Measurements from ENCODE around the gene ANKS3. TPM values are rescaled to one million over a fixed set of nuclear protein-coding genes. Genes with fewer than 3 reads are reported as not detected.

ANKS3 gene
- total RNA-seq, 2 donors from 2014 or later: 29.8 to 41.8 TPM

GRCh38 chr16:4726616-4727015 is 7.5 kb downstream of the ANKS3 start:
- no peak for TF ChIP-seq CTCF (IDR thresholded peaks at IDR 0.05)
- H3K4me3 ChIP-seq: no peak overlapping the region
- H3K4me1 ChIP-seq (ENCODE audit: control insufficient read depth in 1 of 2, low read depth in 2 of 2): peaks cover 0 to 14% of the 10 kb centered on the region in 2 donors
- H3K36me3 ChIP-seq: peaks cover 36% of the 10 kb centered on the region
- ATAC-seq (ENCODE audit: insufficient number of reproducible peaks, low FRiP score, low read depth) (no peak), DNase-seq (ENCODE audit: low spot score) (no peak)
- H3K27ac ChIP-seq: no peak overlapping the region
- H3K27me3 ChIP-seq (replicated peaks; ENCODE audit: insufficient read depth): no peaks in the 10 kb centered on the region
- no peaks in the 10 kb centered on the region for H3K9me3 ChIP-seq

- Histone ChIP-seq H3K4me3 (no peak overlapping the region), H3K4me1 (ENCODE audit: control insufficient read depth in 1 of 2, low read depth in 2 of 2) (peaks cover 0 to 14% of the 10 kb centered on the region in 2 donors), H3K27me3 (replicated peaks; ENCODE audit: insufficient read depth) (no peaks in the 10 kb centered on the region), H3K9me3 (no peaks in the 10 kb centered on the region), H3K27ac (no peak overlapping the region), H3K36me3 (peaks cover 30% of the 10 kb centered on the region)
- no peak for TF ChIP-seq CTCF (IDR thresholded peaks at IDR 0.05)
- DNase-seq (ENCODE audit: low spot score) (no peak), ATAC-seq (ENCODE audit: insufficient number of reproducible peaks, low FRiP score, low read depth) (no peak)
Observed at GRCh38 chr16:4724661-4725270, 9.3 kb downstream of the ANKS3 start.

GRCh38 chr16:4723071-4723767 is 10.9 kb downstream of the ANKS3 start:
- Histone ChIP-seq H3K9me3 (no peaks in the 10 kb centered on the region), H3K4me3 (no peak overlapping the region), H3K36me3 (peaks cover 24% of the 10 kb centered on the region), H3K27ac (peak overlapping the region; percentile 38 to 70), H3K27me3 (replicated peaks; ENCODE audit: insufficient read depth) (no peaks in the 10 kb centered on the region), H3K4me1 (ENCODE audit: control insufficient read depth in 1 of 2, low read depth in 2 of 2) (peaks cover 0 to 14% of the 10 kb centered on the region in 2 donors)
- no peak for DNase-seq (ENCODE audit: low spot score)
- no peak for TF ChIP-seq CTCF (IDR thresholded peaks at IDR 0.05)
- no peak for ATAC-seq (ENCODE audit: insufficient number of reproducible peaks, low FRiP score, low read depth)

- H3K4me3 ChIP-seq: no peak overlapping the region
- ATAC-seq (ENCODE audit: insufficient number of reproducible peaks, low FRiP score, low read depth) (no peak), DNase-seq (ENCODE audit: low spot score) (no peak)
- H3K4me1 ChIP-seq (ENCODE audit: control insufficient read depth in 1 of 2, low read depth in 2 of 2): peaks cover 0 to 11% of the 10 kb centered on the region in 2 donors
- TF ChIP-seq CTCF (IDR thresholded peaks at IDR 0.05): no peak
- H3K27ac ChIP-seq: no peak overlapping the region
- H3K27me3 ChIP-seq (replicated peaks; ENCODE audit: insufficient read depth): no peaks in the 10 kb centered on the region
- H3K9me3 ChIP-seq: no peaks in the 10 kb centered on the region
- H3K36me3 ChIP-seq: peaks cover 17% of the 10 kb centered on the region
Observed at GRCh38 chr16:4718466-4718865, 15.6 kb downstream of the ANKS3 start.

- DNase-seq (ENCODE audit: low spot score) (no peak), ATAC-seq (ENCODE audit: insufficient number of reproducible peaks, low FRiP score, low read depth) (no peak)
- no peaks in the 10 kb centered on the region for H3K9me3 ChIP-seq
- H3K27me3 ChIP-seq (replicated peaks; ENCODE audit: insufficient read depth): no peaks in the 10 kb centered on the region
- H3K4me3 ChIP-seq: no peak overlapping the region
- TF ChIP-seq CTCF (IDR thresholded peaks at IDR 0.05): no peak
- no peak overlapping the region for H3K27ac ChIP-seq
- H3K36me3 ChIP-seq: peaks cover 17% of the 10 kb centered on the region
- H3K4me1 ChIP-seq (ENCODE audit: control insufficient read depth in 1 of 2, low read depth in 2 of 2): no peaks in the 10 kb centered on the region
Observed at GRCh38 chr16:4714996-4715395, 19.1 kb downstream of the ANKS3 start.

All from thoracic aorta (tissue), 2 donors.